CD4-positive, alpha-beta T cell treated with Interleukin-12 subunit alpha and Interleukin-12 subunit beta, for 1 hour (primary cell): Measurements from ENCODE around the gene VMP1.
"Not testable (repeated sequence)": the region's sequence is repeated elsewhere in the genome, so short reads cannot be mapped to it uniquely, and the experiment has no call there.

Experiments used
- DNase-seq: peaks from one replicate; pipeline ENCODE4 v3.0.0-alpha.2; 2020

VMP1 gene

GRCh38 chr17:59712862-59713261, 5.4 kb downstream of the VMP1 start:
- DNase-seq = no peak

GRCh38 chr17:59714255-59714654, 6.8 kb downstream of the VMP1 start:
- DNase-seq = no peak

GRCh38 chr17:59716427-59716826, 9.0 kb downstream of the VMP1 start:
- DNase-seq = no peak

GRCh38 chr17:59719526-59719925, 12.1 kb downstream of the VMP1 start:
- no peak for DNase-seq

- no peak for DNase-seq
These were observed 15.2 kb downstream of the VMP1 start for GRCh38 chr17:59722623-59723022.

GRCh38 chr17:59723041-59723440, 15.6 kb downstream of the VMP1 start:
- no peak for DNase-seq

GRCh38 chr17:59723607-59724006, 16.2 kb downstream of the VMP1 start:
- DNase-seq = no peak

- no peak for DNase-seq
These were observed 18.2 kb downstream of the VMP1 start for GRCh38 chr17:59725691-59726090.

GRCh38 chr17:59727817-59728533, 20.5 kb downstream of the VMP1 start:
- no peak for DNase-seq

GRCh38 chr17:59730268-59730834, 22.9 kb downstream of the VMP1 start:
- no peak for DNase-seq

- DNase-seq = no peak
These were observed 26.2 kb downstream of the VMP1 start for GRCh38 chr17:59733697-59734096.

GRCh38 chr17:59734226-59734625, 26.8 kb downstream of the VMP1 start:
- no peak for DNase-seq

GRCh38 chr17:59737324-59737723, 29.9 kb downstream of the VMP1 start:
- DNase-seq = no peak

- DNase-seq = no peak
These were observed 36.4 kb downstream of the VMP1 start for GRCh38 chr17:59743842-59744241.

- DNase-seq = no peak
These were observed 37.6 kb downstream of the VMP1 start for GRCh38 chr17:59745040-59745439.

- peak; percentile 58 for DNase-seq
These were observed 39.5 kb downstream of the VMP1 start for GRCh38 chr17:59746849-59747445.

- no peak for DNase-seq
These were observed 41.1 kb downstream of the VMP1 start for GRCh38 chr17:59748591-59748990.

- peak; percentile 13 for DNase-seq
These were observed 44.5 kb downstream of the VMP1 start for GRCh38 chr17:59751955-59752413.

GRCh38 chr17:59752446-59752845, 45.0 kb downstream of the VMP1 start:
- DNase-seq = no peak

GRCh38 chr17:59752922-59753321, 45.5 kb downstream of the VMP1 start:
- no peak for DNase-seq

GRCh38 chr17:59753522-59754467, 46.3 kb downstream of the VMP1 start:
- DNase-seq = peak; percentile 86

GRCh38 chr17:59754552-59754951, 47.1 kb downstream of the VMP1 start:
- DNase-seq = peak; percentile 33

GRCh38 chr17:59755069-59755468, 47.6 kb downstream of the VMP1 start:
- not testable (repeated sequence) for DNase-seq
